ENCODE measurements around the gene RPS2.
A peak's percentile ranks its signal among the peaks of the same experiment; 100 is the strongest.

RPS2 gene

DNA sequence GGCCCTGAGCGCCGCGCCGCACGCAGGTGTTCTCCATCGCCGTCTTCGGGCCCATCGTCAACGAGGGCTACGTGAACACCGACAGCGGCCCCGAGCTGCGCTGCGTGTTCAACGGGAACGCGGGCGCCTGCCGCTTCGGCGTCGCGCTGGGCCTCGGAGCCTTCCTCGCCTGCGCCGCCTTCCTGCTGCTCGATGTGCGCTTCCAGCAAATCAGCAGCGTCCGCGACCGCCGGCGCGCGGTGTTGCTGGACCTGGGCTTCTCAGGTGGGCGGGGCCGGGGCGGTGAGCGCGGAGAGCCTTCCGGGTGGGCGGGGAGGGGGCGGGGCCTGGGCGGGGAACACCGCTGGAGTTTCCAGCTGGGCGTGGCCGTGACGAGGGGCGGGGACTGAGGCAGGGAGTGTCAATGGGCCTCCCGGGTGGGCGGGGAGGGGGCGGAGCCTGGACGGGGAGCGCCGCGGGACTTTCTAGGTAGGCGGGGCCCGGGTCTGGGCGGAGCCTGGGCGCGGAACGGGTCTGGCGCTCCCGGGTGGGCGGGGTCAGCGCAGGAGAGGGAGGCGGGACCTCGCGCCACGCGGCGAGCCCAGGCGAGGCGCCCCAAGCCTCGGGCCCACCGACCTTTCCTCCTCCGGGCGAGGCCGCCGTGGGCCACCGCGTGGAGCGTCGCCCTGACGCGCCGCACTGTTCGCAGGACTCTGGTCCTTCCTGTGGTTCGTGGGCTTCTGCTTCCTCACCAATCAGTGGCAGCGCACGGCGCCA is 27.5 kb upstream of the RPS2 start:
- H3K36me3 ChIP-seq (ENCODE audit: low read depth): peaks cover 6% of the 10 kb centered on the region
- DNase-seq (ENCODE audit: low spot score): peak; percentile 95
- H3K27ac ChIP-seq (ENCODE audit: poor library complexity, severe bottlenecking): no peak overlapping the region
- peak; percentile 55 for ATAC-seq (ENCODE audit: low read depth)
- TF ChIP-seq, protein P1, sequence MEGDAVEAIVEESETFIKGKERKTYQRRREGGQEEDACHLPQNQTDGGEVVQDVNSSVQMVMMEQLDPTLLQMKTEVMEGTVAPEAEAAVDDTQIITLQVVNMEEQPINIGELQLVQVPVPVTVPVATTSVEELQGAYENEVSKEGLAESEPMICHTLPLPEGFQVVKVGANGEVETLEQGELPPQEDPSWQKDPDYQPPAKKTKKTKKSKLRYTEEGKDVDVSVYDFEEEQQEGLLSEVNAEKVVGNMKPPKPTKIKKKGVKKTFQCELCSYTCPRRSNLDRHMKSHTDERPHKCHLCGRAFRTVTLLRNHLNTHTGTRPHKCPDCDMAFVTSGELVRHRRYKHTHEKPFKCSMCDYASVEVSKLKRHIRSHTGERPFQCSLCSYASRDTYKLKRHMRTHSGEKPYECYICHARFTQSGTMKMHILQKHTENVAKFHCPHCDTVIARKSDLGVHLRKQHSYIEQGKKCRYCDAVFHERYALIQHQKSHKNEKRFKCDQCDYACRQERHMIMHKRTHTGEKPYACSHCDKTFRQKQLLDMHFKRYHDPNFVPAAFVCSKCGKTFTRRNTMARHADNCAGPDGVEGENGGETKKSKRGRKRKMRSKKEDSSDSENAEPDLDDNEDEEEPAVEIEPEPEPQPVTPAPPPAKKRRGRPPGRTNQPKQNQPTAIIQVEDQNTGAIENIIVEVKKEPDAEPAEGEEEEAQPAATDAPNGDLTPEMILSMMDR (IDR thresholded peaks at IDR 0.05; ENCODE audit: poor library complexity, severe bottlenecking): no peak
- no peak overlapping the region for H3K4me3 ChIP-seq (ENCODE audit: severe bottlenecking)
- no peaks in the 10 kb centered on the region for H3K9me3 ChIP-seq (ENCODE audit: severe bottlenecking)
- peaks cover 2% of the 10 kb centered on the region for H3K4me1 ChIP-seq (ENCODE audit: insufficient read depth, poor library complexity, severe bottlenecking)
- H3K27me3 ChIP-seq (ENCODE audit: insufficient read depth, poor library complexity, severe bottlenecking): peaks cover 5% of the 10 kb centered on the region

DNA sequence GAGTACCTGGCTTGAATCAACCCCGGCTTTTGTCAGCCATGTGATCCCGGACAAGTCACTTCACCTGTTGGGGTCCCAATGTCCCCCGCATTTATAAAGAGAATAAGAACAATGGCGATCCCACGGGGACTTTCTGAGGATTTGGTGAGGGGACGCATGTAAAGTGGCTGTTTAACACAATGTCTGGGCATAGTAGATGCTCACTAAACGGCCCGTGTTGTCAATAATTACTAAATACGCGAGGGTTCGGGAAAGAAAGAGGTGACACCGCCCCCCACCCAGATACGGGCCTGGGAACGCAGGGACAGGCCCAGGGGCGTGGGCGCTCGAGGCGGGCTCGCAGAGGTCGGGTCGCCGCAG is 26.9 kb upstream of the RPS2 start:
- H3K27me3 ChIP-seq (ENCODE audit: insufficient read depth, poor library complexity, severe bottlenecking): peaks cover 5% of the 10 kb centered on the region
- no peak overlapping the region for H3K27ac ChIP-seq (ENCODE audit: poor library complexity, severe bottlenecking)
- H3K9me3 ChIP-seq (ENCODE audit: severe bottlenecking): no peaks in the 10 kb centered on the region
- H3K4me3 ChIP-seq (ENCODE audit: severe bottlenecking): no peak overlapping the region
- H3K36me3 ChIP-seq (ENCODE audit: low read depth): peaks cover 2% of the 10 kb centered on the region; the same call in 1 of the 2 replicates
- H3K4me1 ChIP-seq (ENCODE audit: insufficient read depth, poor library complexity, severe bottlenecking): peaks cover 2% of the 10 kb centered on the region
- ATAC-seq (ENCODE audit: low read depth): no peak
- TF ChIP-seq, protein P1 (IDR thresholded peaks at IDR 0.05; ENCODE audit: poor library complexity, severe bottlenecking): no peak
- DNase-seq (ENCODE audit: low spot score): no peak

DNA sequence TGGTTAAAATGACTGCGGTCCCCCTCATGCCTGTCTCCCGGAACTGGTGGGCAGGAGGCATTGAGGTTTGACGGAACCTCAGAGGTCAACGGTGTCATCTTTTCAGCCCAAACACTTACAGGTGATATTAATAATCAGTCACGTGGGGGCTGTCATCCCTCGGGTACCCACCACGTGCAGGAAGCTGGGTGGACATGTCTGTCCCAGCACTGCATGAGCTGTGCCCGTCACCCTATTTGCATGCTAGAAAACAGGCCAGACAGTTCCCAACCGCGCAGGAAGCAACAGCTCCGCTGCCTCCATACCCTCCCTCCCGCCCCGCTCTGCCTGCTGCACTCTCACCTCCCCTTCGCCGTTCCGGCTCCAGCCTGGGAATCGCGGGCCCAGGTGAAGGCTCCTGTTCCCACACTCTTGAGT is 26.5 kb upstream of the RPS2 start:
- Histone ChIP-seq H3K4me1 (ENCODE audit: insufficient read depth, poor library complexity, severe bottlenecking) (peaks cover 2% of the 10 kb centered on the region), H3K27ac (ENCODE audit: poor library complexity, severe bottlenecking) (no peak overlapping the region), H3K4me3 (ENCODE audit: severe bottlenecking) (no peak overlapping the region), H3K36me3 (ENCODE audit: low read depth) (peaks cover 6% of the 10 kb centered on the region), H3K9me3 (ENCODE audit: severe bottlenecking) (no peaks in the 10 kb centered on the region), H3K27me3 (ENCODE audit: insufficient read depth, poor library complexity, severe bottlenecking) (peaks cover 5% of the 10 kb centered on the region)
- DNase-seq (ENCODE audit: low spot score) (no peak), ATAC-seq (ENCODE audit: low read depth) (no peak)
- TF ChIP-seq, protein P1 (IDR thresholded peaks at IDR 0.05; ENCODE audit: poor library complexity, severe bottlenecking): no peak

DNA sequence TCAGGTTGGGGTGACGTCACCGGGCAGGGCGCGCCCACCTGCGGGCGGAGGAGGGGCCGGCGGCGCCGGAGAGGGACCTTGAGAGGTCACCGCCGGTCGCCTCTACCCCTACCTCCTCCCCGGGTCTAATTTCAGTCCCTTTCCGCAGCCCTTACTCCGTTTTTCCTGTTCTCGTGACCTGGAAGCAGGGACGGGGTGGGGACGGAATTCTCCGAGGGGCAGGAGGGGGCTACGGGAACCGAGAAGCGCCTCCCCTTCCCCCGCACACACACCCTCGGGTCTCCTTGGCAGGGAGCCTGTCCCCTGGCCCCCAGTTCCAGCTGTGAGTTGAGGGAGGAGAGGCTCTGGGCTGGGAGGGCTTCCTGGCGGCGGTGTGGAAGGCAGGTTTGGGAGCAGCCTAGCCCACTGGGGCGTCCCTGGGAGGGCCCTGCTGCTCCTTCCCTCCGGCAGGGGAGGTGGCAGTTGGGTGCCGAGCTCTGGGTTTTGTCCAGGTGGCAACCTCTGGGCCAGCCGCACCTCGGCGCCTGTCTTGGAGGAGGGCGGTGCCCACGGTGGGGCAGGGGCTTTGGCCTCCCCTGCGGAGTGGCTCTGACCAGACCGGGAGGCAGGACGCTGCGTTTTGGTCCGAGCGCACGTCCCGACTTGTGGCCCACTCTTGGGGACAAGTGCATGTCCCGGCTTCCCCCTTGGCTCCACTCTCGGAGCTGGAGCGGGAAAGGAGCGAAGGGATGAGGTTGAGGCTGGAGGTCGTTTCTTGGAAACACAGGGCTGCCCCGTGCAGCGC is 25.9 kb upstream of the RPS2 start:
- TF ChIP-seq, protein P1 (IDR thresholded peaks at IDR 0.05; ENCODE audit: poor library complexity, severe bottlenecking): no peak
- Histone ChIP-seq H3K36me3 (ENCODE audit: low read depth) (peaks cover 12% of the 10 kb centered on the region), H3K9me3 (ENCODE audit: severe bottlenecking) (no peaks in the 10 kb centered on the region), H3K27me3 (ENCODE audit: insufficient read depth, poor library complexity, severe bottlenecking) (peaks cover 5% of the 10 kb centered on the region), H3K4me3 (ENCODE audit: severe bottlenecking) (peak overlapping the region; percentile 48), H3K27ac (ENCODE audit: poor library complexity, severe bottlenecking) (no peak overlapping the region), H3K4me1 (ENCODE audit: insufficient read depth, poor library complexity, severe bottlenecking) (peaks cover 2% of the 10 kb centered on the region)
- no peak for DNase-seq (ENCODE audit: low spot score)
- no peak for ATAC-seq (ENCODE audit: low read depth)

DNA sequence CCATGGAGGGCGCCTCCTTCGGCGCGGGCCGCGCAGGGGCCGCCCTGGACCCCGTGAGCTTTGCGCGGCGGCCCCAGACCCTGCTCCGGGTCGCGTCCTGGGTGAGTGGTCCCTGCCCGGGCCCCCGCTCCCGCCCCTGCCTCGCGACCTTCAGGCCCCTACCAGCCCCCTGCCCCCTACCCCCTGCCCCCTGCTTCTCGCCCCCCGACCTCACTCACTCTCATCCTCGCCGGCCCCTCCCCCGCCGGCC is 25.4 kb upstream of the RPS2 start:
- H3K4me3 ChIP-seq (ENCODE audit: severe bottlenecking): peak overlapping the region; percentile 48
- no peak overlapping the region for H3K27ac ChIP-seq (ENCODE audit: poor library complexity, severe bottlenecking)
- H3K9me3 ChIP-seq (ENCODE audit: severe bottlenecking): no peaks in the 10 kb centered on the region
- ATAC-seq (ENCODE audit: low read depth) (no peak), DNase-seq (ENCODE audit: low spot score) (no peak)
- H3K4me1 ChIP-seq (ENCODE audit: insufficient read depth, poor library complexity, severe bottlenecking): peaks cover 6% of the 10 kb centered on the region
- peaks cover 17% of the 10 kb centered on the region for H3K36me3 ChIP-seq (ENCODE audit: low read depth)
- TF ChIP-seq, protein P1 (IDR thresholded peaks at IDR 0.05; ENCODE audit: poor library complexity, severe bottlenecking): no peak
- peaks cover 5% of the 10 kb centered on the region for H3K27me3 ChIP-seq (ENCODE audit: insufficient read depth, poor library complexity, severe bottlenecking)
